GM21723 (cell line): ENCODE measurements around the gene CCDC158.
"Not testable (repeated sequence)": the region's sequence is repeated elsewhere in the genome, so short reads cannot be mapped to it uniquely, and the experiment has no call there.

Experiments
- ATAC-seq: cut with Tn5 transposase; IDR thresholded peaks from one replicate; pipeline ENCODE4 v1.9.1; 2021; ENCODE audit warnings: mild to moderate bottlenecking, moderate library complexity; ENCODE audit not compliant: unreplicated experiment

Gene CCDC158

GRCh38 chr4:76420762-76421581, at the start of gene CCDC158:
CCDC158 (minus strand) TSS chr4:76421141; CDS start chr4:76403207, 17,934 bp downstream.
- no peak for ATAC-seq

GRCh38 chr4:76470532-76470931, 49.6 kb upstream of the CCDC158 start:
- ATAC-seq: no peak

GRCh38 chr4:76470064-76470463, 49.1 kb upstream of the CCDC158 start:
- ATAC-seq: no peak

- ATAC-seq: no peak
These were observed 42.6 kb upstream of the CCDC158 start for GRCh38 chr4:76463568-76463967.

GRCh38 chr4:76459291-76459723, 38.4 kb upstream of the CCDC158 start:
- no peak for ATAC-seq

GRCh38 chr4:76458825-76459224, 37.9 kb upstream of the CCDC158 start:
- ATAC-seq: no peak

GRCh38 chr4:76458297-76458696, 37.4 kb upstream of the CCDC158 start:
- no peak for ATAC-seq

- ATAC-seq: no peak
These were observed 36.9 kb upstream of the CCDC158 start for GRCh38 chr4:76457885-76458284.

GRCh38 chr4:76454073-76454472, 33.1 kb upstream of the CCDC158 start:
- not testable (repeated sequence) for ATAC-seq

GRCh38 chr4:76453232-76453631, 32.3 kb upstream of the CCDC158 start:
- no peak for ATAC-seq

- no peak for ATAC-seq
These were observed 28.9 kb upstream of the CCDC158 start for GRCh38 chr4:76449833-76450232.

GRCh38 chr4:76449362-76449767, 28.4 kb upstream of the CCDC158 start:
- ATAC-seq: no peak

- ATAC-seq: no peak
These were observed 27.3 kb upstream of the CCDC158 start for GRCh38 chr4:76448211-76448610.

- ATAC-seq: no peak
These were observed 26.5 kb upstream of the CCDC158 start for GRCh38 chr4:76447393-76447851.

- no peak for ATAC-seq
These were observed 25.0 kb upstream of the CCDC158 start for GRCh38 chr4:76445911-76446310.

GRCh38 chr4:76443376-76443775, 22.4 kb upstream of the CCDC158 start:
- no peak for ATAC-seq

GRCh38 chr4:76442807-76443206, 21.9 kb upstream of the CCDC158 start:
- ATAC-seq: no peak

- ATAC-seq: no peak
These were observed 20.9 kb upstream of the CCDC158 start for GRCh38 chr4:76441881-76442280.

- ATAC-seq: no peak
These were observed 18.6 kb upstream of the CCDC158 start for GRCh38 chr4:76439491-76439890.

GRCh38 chr4:76435528-76436319, 14.8 kb upstream of the CCDC158 start:
- ATAC-seq: no peak

- no peak for ATAC-seq
These were observed 14.1 kb upstream of the CCDC158 start, which contains the start of gene SHROOM3 for GRCh38 chr4:76434901-76435527. SHROOM3 (plus strand) TSS chr4:76435229; CDS start chr4:76436053, 824 bp downstream.
